Peyer's patch (tissue), 4 donors: ENCODE data around the gene NPS.

Source experiments
- POLR2A ChIP-seq, 2 donors: fragments of 450-650 bp; IDR thresholded peaks; one replicate each; pipeline ENCODE4 v1.5.1; 2017; ENCODE audit warnings: antibody characterized with exemption in 2 of 2, mild to moderate bottlenecking in 2 of 2, moderate library complexity in 2 of 2
- TF ChIP-seq, protein P1 (sequence below), 6 experiments: fragments of 450-650 bp in 4 of 6; fragments of 200-600 bp in 2 of 6; sonication (generic) in 1 of 6; IDR thresholded peaks; one replicate each; pipeline ENCODE4 v1.5.1; 2017 to 2019; ENCODE audit warnings: antibody characterized with exemption in 6 of 6, mild to moderate bottlenecking in 3 of 6, moderate library complexity in 1 of 6

DNA sequence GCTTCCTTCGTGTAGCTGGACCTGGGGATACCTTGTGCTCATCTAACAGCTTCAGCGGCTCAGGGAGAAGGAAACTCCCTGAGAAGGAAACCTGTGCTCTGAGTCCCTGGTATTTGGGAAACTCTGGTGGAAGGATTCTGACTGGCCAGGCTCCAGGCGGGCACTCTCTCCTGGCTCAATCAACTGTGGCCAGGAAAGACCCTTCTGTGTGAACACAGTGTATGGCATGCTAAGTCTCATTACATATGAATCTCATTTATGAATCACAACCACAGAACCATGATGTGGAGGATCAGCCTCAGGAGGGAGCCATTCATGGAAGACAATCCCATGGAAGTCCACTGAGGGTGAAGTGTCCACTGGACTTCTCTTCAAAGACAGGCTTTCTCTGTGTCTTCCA, 20.9 kb downstream of the NPS start:
- TF ChIP-seq, protein P1, sequence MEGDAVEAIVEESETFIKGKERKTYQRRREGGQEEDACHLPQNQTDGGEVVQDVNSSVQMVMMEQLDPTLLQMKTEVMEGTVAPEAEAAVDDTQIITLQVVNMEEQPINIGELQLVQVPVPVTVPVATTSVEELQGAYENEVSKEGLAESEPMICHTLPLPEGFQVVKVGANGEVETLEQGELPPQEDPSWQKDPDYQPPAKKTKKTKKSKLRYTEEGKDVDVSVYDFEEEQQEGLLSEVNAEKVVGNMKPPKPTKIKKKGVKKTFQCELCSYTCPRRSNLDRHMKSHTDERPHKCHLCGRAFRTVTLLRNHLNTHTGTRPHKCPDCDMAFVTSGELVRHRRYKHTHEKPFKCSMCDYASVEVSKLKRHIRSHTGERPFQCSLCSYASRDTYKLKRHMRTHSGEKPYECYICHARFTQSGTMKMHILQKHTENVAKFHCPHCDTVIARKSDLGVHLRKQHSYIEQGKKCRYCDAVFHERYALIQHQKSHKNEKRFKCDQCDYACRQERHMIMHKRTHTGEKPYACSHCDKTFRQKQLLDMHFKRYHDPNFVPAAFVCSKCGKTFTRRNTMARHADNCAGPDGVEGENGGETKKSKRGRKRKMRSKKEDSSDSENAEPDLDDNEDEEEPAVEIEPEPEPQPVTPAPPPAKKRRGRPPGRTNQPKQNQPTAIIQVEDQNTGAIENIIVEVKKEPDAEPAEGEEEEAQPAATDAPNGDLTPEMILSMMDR (IDR thresholded peaks at IDR 0.05): no peak
- TF ChIP-seq POLR2A (IDR thresholded peaks at IDR 0.05): no peak
